Endometrium (tissue), 2 donors: ENCODE measurements around the gene ELMOD1.

ENCODE experiments used
- FAIRE-seq: peaks from 2 replicates; lab custom pipeline; 2012; peaks lifted over from hg19 to GRCh38; lab: Jason Lieb, UNC
- donor health status: control.
- donor health status: control.

Gene ELMOD1

DNA sequence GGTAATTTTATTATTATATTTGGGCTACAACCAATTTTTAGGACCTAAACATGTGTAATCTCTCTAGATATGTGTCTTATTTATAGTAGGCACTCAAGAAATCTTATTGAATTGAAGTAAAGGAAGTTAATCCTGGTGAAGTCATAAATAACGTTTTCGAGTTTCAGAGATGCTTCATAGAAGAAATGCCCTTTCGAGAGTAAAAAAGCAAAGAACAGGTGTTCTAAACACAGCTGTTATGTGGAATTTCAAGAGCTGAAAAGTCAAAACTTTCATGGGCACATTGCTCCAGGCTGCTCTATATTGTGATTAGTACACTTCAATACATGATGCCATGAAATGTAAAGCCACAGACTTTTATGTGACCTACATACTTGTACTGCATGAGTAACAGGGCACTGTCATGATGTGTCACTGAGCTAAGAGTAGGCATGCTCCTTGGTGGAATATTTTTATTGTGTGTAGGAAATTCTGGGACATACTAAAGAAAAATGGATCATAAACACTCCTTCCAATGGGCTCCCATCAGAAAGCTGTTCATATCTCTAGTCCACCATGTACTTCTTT, 7.2 kb upstream of the ELMOD1 start:
- FAIRE-seq, result no peak

DNA sequence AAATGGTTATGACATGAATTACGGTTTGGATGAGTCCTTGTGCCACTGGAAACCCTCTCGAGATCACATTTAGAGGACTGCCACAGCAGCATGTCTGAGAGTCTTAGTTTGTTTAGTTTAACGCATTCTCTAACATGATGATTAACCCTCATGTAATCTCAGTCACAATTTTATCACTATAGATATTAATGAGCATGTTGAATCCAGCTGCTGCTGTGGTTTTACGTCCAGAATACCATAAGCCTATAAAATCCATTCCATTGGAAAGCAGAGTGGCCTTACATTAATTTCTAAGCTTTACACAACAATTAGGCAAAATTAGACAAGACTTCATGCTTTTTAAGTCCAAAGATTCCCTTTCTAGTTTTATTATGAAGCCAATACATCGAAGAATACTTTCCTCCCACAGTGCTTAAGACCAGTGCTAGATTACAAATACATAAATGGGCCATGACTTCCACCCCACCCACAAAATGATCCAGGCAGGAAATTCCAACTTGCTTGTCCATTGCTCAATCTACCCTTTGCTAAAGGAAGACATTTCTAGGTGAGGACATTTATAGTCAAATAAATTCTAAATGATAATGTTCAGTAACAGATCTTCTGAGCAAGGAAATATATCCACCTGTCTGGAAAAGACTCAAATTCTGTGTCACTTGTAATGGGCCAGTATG, 3.5 kb upstream of the ELMOD1 start:
- FAIRE-seq, result no peak

DNA sequence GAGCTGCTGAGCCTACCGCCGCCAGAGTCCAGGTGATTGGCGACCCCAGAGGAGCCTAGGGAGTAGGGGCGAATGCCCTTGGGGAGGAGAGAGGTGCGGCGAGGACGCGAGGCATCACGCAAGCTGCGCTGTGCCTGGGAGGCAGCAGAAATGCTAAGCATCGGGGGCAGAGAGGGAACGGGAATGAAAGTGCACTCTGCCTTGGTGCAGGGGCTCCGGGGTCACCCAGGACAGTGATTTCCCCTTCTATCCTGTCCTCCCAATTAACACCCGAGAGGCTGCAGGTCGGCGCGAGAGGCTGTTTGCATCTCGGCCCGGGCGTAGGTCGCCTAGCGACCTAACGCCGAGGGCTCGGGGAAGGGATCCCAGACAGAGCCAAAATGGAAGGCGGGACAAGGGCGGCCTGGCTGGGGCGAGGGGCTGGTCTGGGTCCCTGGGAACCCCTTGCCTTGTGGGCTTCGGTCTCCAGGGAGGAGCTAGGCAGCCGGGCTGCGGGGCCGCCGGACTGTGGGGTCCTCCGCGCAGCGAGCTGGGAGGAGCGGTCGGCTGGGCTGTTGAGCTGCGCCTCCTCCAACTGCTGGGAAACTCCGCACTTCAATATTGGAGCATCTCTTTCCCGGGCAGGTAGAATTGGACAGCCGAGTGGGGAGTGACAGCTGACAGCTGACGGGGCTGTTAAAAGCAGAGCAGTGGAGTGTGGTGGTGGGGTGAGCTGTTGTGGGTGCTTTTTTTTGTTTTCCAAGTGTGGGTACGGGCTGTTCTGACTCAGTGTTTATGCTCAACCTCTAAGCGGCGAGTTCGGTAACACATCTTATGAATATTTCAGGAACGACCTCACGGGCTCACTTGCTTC, 657 bp downstream of the ELMOD1 start:
- FAIRE-seq, result no peak

DNA sequence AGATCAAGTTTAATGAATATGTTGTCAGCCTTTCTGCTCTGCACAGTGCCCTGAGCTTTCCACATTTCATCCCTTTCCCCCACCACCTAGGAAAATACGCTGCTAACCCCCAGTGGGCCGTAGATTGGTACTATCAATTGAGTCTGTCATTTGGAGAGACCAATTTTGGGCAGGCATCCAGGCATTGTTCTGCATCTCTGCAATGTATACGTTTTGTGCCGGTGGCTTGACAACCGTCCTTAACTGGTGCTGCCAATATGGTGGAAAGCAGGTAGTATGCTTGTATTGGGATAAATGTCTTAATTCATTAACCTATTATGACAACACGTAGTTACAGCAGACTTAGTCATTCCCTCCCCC, 1.3 kb downstream of the ELMOD1 start:
- FAIRE-seq, result no peak

DNA sequence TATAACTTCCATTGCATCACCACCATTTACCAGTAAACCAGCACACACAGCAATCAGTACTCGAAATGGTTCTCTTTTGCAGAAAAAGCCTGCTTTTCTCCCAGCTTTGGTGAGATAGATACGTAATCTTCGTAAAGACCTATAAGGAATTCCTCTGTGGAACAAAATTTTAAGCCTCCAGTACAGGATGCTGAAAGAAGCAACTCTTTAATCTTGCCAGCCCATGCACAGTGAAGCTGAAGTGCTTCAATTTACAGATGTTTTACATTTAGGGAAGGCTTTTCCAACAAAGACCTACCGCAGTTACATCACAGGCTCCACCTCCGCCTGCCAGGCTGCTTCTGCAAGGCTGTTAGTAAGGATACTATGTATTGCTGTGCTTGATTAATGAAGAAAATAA, 1.9 kb downstream of the ELMOD1 start:
- FAIRE-seq, result no peak

DNA sequence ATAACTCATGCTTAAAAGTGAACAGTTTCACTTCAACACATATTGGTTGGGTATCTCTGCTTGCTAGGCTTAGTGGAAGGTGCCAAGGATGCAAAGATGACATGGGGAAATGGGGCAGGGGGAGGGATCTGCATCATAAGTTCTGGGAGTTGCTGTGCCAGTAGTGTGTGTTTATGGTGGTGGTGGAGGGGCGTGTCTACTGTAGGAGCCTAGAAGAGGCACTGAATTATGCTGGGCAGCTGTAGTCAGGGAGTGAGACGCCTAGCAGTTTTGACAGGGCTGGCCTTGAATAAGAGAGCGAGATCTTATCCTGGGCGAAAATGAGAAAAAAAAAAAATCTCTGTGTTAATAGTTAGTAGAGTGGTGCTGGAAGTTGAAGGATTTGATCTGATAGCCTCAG, 3.0 kb downstream of the ELMOD1 start:
- no peak for FAIRE-seq

DNA sequence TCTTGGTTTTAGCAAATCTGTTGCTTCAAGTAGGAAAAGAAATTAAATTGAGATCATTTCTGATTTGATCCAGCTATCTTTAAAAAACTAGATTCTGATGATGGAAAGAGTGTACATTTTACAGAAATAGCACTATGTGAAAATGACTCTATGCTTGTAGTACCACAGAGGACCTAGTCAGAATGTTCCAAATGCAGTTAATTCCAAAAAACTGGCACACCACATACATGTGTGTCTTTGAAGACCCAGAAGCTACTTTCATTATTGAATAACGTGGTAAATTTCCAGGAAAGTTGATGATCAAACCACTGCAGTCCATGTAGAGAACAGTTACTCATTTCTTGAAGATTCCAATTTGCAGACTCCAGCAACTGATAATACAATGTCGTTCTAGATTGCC, 3.8 kb downstream of the ELMOD1 start:
- FAIRE-seq, result no peak

DNA sequence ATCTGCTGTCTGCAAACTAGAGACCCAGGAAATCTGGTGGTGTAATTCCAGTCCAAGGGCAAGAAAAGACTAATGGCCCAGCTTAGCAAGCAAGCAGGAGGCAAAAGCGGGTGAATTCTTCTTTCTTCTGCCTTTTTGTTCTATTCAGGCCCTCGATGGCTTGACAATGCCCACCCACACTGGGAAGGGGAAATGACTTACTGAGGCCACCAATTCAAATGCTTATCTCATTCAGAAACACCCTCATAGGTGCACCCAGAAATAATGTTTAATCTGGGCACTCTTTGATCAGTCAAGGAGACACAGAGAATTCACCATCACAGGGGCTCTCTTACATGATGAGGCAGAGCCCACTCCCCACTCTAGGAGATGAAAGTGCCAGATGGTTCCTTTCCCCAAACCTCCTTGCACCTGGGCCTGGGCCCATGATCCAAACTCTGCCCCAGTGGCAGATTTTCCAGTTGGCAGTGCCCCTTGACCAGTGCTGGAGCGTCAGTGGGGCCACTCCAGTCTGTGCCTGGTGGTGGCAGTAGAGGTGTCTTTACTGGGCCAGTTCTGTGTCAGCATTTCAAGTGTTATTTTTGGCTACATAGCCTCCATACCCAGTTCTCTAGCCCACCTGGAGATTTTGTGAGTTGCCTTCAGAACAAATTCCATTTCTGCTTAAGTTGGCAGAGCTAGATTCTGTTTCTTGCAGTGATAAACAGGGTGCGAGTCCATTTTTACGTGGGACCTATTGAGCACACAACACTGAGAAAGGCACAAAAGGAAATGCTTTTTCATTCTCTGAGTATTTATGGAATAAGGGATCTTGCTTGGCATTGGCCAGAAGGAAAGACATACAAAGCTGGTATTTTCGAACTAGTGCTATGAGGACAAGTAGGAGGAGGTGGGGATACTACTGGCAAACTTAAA, 7.5 kb downstream of the ELMOD1 start:
- FAIRE-seq, result no peak

DNA sequence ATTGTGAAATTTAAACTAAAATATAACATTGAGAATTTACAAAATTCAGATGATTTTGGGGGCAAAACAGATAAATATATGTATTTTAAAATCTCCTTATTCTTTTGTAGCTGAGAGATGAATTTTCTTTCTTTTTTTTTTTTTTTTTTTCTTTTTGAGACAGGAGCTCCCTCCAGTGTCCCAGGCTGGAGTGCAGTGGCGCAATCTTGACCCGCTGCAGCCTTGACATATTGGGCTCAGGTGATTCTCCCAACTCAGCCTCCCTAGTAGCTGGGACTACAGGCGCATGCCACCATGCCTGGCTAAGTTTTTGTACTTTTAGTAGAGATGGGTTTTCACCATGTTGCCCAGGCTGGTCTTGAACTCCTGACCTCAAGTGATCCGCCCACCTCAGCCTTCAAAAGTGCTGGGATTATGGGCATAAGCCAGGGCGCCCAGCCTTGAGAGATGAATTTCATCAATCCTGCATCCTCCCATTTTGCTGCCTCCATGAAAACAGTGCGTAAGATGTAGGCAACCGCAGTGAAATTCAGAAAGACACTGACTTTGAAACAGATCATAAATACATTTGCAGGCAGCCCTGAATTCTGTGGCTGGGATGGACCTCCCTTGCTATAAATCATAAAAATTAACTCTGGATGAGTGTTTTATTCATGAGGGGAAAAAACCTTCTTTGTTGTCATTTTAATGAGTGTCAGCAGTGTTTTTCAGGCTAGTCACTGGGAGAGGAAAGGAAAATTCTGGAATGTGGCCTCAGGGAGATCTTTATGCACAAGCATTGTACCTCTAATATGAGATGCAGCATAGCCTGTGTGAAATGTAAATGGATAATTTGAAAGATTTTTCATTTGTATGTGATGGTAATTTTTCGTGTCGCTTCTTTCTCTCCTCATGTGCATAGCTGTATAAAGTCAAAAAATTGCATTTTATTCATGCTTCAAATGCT, 14.4 kb downstream of the ELMOD1 start:
- FAIRE-seq, result no peak

DNA sequence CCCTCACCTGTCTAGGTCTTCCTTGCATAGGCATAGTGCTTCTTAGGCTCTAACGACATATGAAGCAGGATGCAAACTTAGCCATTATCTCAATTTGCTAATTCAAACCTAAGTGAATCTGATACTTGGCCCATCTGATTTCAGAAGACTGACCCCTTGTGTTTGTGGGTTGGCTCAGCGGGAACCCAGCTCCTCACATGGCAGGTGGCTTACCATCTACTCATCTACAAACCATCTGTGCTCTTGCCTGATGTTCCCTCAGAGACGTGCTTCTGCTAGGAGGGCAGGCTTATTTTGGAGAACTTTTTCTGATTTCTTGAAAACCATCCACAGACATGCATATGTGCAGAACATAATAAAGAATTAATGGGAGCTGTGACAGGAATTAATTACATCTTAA, 15.2 kb downstream of the ELMOD1 start:
- no peak for FAIRE-seq

DNA sequence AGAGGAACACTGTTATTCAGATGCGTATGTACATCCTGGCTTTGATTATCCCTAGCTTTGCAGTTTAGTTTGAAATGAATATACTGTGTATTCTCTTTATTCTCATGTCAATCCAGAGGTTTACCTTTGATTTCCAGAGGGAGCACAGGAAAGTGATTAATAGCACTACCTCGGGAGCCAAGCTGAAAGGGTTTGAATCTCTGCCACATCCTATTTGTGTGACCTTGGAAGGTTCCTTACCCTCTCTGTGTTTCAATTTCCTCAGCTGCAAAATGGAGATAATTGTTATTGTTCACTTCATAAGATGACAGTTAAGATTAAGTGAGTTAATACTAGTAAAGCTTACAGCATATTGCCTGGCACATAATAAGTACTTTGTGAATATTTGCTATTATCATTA, 17.9 kb downstream of the ELMOD1 start:
- no peak for FAIRE-seq

DNA sequence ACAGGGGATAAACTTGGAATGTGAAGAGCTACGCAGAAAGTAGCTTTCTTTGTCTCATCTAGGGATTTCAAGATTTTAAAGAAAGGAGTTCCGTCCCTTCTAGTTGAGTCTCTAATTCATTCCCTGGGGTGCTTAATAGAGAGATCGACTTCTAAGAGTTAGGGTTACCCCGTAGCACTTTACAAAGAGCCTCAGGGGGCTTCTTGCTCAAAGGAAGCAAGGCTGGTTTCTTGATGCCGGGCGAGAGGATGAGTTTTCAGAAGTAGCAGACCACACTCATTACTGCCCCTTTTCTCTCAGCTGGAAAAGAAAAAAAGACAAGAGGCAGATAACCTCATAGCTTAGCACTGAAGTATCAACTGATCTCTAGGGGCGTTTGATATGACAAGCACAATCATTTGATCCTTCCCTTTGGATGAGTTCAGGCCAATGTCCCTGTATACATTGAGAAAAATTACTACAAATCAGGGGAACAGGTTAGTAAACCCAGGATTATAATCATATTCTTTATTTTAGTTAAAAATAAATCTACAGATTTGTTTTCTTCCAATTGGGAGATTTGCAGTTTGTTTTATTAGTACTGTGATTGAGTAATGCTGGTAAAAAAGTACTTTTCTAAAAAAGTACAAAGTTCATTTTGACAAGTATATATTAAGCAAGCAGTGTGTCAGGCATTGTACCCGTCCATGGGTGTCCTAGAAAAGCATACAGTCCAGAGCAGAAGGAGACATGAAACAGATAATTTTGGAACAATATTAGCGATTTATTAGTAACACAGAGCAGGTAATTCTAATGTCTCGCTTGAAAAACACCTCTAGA, 18.7 kb downstream of the ELMOD1 start:
- FAIRE-seq, result no peak

DNA sequence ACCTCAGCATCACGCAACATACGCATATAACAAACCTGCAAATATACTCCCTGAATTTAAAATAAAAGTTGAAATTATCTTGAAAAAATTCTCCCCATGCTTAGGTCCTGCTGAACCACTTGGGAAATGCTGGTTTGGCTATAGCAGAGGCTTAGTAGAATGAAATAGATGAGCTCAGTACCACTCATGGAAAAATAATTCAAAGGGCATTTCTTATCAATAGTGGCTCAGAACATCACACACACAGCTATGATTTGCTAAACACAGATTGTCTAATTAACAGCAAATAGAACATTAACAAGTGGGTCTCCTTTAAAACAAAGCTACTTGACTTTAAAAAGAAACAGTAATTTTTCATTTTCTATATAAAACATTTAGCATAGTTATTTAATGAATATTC, 21.5 kb downstream of the ELMOD1 start:
- FAIRE-seq, result no peak

DNA sequence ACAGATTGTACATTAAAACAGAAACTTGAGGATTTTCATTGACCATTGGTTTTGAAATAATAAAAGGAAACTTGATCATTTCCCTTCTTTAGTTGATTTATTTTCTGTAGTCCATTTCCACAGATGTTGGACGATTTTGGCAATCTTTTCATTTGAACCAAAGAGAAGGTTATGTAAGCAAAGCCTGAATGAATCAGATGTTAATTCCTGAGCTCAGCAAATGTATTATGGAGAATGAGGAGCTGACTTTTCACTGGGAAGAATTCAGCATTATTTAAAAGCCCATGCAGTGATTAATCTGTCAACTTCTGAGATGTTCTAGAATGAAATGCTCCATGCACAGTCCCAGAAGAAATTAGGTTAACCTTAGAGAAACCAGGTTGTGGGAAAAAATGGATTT, 29.0 kb downstream of the ELMOD1 start:
- FAIRE-seq, result peak; percentile 97

DNA sequence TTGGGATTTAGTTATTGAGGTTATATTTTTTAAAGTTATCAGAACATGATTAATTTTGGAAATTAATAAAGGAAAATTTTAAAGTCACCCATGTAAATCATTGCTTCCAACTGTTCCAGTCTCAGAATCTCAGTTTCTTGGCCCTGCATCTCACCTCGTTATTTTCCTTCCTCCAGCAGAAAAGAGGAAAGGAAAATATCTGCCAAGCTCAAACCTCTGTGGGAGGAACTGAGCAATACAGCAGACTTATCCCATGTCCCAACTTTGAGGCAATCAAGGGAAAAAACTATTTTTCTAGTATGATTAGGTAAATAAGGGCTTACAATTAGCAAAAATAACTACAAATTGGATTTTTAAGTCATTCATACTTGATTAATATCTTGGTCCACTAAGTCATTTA, 30.1 kb downstream of the ELMOD1 start:
- FAIRE-seq, result no peak

DNA sequence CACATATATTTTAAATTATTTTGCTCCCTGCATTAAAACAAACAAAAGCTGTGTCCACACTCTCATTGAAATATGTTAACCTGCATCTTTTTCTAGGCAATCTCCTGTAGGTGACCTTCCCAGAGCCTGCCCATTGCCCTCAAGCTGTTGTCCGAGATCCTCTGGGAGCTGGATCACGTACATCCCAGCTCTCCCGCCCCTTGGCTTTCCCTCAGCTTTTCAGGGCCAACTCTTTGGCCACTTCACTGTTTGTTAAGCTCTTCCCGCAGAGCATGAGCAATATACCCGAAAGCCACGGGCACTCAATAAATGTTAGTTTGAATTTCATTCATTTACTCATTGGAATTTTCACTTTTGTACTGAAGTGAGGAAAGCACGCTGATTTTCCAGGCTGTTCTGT, 32.2 kb downstream of the ELMOD1 start:
- FAIRE-seq, result no peak

DNA sequence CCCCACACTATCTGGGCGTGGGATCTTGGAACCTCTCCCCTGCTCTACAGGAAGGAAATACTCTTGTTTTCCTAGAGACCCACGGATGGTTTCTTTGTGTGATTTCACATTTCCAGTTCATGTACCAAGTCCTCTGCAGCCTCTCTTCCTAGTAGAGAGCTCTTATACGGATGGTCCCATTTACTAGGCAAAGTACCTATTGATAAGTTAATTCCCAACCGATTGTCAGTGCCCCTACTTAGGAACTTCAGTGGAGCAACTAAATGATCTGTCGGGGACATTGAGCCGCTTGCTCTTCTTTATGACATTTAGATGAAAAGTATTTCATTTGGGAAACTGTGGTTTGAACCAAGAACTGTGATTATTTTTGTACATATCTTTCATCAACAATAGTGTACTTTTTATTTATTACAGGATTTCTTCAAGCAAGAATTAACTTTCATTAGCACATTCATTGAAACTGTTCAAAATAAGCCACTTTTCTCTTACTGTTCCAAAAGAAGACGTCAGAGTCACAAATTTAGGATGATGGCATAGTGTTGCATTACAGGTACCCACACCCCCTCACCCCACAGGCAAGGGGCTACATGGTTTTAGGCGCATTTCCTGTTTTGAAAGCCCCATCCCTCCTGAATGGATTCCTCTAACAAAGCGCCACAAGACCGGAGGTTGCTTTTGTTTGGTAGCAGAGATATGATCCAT, 34.2 kb downstream of the ELMOD1 start:
- no peak for FAIRE-seq

DNA sequence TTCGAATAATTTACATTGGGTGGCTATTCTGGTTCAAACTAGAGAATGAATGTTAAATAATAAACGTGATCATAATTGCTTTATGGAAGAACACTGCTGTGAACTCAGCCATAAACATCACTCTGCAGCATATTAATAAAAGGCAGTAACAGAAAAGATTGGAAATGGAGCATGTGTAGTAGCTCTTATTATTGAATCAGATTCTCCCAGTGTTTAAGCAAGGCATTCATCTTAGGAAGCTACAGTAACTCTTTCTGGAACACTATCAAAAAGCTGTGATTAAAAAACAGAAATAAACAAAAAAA, 34.7 kb downstream of the ELMOD1 start:
- FAIRE-seq, result no peak

DNA sequence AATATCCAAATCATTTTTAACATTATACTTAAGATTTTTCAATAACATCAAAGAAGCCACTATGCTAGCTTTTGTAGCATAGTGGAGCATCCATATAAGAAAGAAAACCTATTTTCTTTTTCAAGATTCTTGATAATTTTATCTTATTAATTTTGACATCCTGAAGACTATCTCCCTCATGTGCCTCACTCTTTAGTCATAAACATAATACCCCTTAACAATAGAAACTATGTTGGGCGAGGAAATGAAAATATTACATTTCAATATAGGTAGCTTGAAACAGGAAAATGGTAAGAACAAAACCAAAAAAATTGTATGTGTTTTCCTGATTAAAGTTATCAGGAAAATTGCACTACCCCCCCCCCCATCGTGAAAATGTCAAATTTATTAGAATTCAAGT, 40.1 kb downstream of the ELMOD1 start:
- no peak for FAIRE-seq

DNA sequence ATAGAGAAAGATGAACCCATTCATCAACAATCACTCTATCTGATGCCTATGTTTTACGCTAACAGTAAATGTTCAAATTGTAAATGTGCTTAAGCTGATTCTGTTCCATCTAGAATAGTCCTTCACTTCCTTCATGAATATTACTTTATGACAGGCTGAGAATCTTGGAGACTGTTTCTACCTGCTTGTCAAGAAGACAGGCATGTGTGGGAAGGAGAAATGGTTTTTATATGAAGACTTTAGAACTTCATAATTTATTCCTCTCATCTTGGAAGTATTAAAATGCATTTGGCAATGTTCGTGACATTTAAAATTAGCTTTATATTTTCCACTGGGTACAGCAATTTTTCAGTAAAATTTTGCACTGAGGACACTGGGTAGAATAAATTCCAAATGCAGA, 41.0 kb downstream of the ELMOD1 start:
- no peak for FAIRE-seq
